Neural cell (in vitro differentiated cells): ENCODE results near the gene USP12.

Experiments used
- EP300 ChIP-seq: fragments of 450-650 bp; conservative IDR thresholded peaks from 2 replicates; pipeline ENCODE4 v1.6.1; 2014; ENCODE audit warnings: antibody characterized with exemption, mild to moderate bottlenecking, moderate library complexity; ENCODE audit not compliant: poor library complexity, severe bottlenecking
- EZH2 ChIP-seq: fragments of 200-600, 300-800 bp; shearing (Covaris generic), sonication (generic); IDR thresholded peaks from 2 replicates; pipeline ENCODE4 v1.6.1; 2014; ENCODE audit warnings: antibody characterized with exemption, low read length, borderline replicate concordance, mild to moderate bottlenecking; ENCODE audit not compliant: insufficient read depth, poor library complexity, severe bottlenecking
- MXI1 ChIP-seq: fragments of 450-650 bp; conservative IDR thresholded peaks from 2 replicates; pipeline ENCODE4 v1.6.1; 2014; ENCODE audit warnings: antibody characterized with exemption, mild to moderate bottlenecking; ENCODE audit not compliant: poor library complexity, severe bottlenecking
- POLR2AphosphoS5 ChIP-seq: IDR thresholded peaks from 2 replicates; pipeline ENCODE4 v1.6.1; 2012
- RAD21 ChIP-seq: fragments of 450-650 bp; conservative IDR thresholded peaks from 2 replicates; pipeline ENCODE4 v1.6.1; 2014; ENCODE audit warnings: antibody characterized with exemption, mild to moderate bottlenecking, moderate library complexity
- SMC3 ChIP-seq: fragments of 450-650 bp; conservative IDR thresholded peaks from 2 replicates; pipeline ENCODE4 v1.6.1; 2014; ENCODE audit warnings: antibody characterized with exemption, mild to moderate bottlenecking, moderate library complexity; ENCODE audit not compliant: poor library complexity
- TAF1 ChIP-seq: IDR thresholded peaks from 2 replicates; pipeline ENCODE4 v1.6.1; 2012; ENCODE audit warnings: low read depth
- TF ChIP-seq, protein P1 (sequence below): fragments of 450-650 bp; IDR thresholded peaks from 2 replicates; pipeline ENCODE4 v1.5.1; 2014; ENCODE audit warnings: antibody characterized with exemption, mild to moderate bottlenecking, moderate library complexity; ENCODE audit not compliant: poor library complexity, severe bottlenecking

DNA sequence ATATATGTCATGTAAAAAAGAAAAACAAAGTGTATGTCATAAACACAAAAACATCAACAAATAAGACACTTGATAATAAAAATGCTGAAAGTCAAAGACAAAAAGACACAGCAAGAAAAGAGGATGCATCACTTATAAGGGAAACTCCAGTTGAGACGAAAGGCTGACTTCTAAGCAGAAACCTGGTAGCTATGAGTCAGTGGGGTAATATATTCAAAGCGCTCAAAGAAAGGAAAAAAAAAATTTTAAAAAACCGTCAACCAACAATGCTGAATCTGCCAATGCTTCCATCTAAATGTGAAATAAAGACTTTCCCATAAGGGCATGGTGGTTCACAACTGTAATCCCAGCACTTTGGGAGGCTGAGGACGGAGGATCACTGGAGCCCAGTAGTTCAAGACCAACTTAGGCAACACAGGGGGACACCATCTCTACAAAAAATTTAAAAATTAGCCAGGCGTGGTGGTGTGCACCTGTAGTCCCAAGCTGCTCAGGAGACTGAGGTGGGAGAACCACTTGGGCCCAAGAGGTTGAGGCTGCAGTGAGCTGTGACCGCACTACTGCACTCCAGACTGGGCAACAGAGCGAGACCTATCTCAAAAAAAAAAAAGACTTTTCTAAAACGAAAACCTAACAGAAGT, 24.0 kb downstream of the USP12 start:
- TF ChIP-seq, protein P1, sequence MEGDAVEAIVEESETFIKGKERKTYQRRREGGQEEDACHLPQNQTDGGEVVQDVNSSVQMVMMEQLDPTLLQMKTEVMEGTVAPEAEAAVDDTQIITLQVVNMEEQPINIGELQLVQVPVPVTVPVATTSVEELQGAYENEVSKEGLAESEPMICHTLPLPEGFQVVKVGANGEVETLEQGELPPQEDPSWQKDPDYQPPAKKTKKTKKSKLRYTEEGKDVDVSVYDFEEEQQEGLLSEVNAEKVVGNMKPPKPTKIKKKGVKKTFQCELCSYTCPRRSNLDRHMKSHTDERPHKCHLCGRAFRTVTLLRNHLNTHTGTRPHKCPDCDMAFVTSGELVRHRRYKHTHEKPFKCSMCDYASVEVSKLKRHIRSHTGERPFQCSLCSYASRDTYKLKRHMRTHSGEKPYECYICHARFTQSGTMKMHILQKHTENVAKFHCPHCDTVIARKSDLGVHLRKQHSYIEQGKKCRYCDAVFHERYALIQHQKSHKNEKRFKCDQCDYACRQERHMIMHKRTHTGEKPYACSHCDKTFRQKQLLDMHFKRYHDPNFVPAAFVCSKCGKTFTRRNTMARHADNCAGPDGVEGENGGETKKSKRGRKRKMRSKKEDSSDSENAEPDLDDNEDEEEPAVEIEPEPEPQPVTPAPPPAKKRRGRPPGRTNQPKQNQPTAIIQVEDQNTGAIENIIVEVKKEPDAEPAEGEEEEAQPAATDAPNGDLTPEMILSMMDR, result no peak
- TF ChIP-seq POLR2AphosphoS5, result no peak
- no peak for TF ChIP-seq MXI1
- TF ChIP-seq EZH2, result no peak
- no peak for TF ChIP-seq RAD21
- no peak for TF ChIP-seq SMC3
- no peak for TF ChIP-seq TAF1
- TF ChIP-seq EP300, result no peak
